Endothelial cell of umbilical vein (primary cell): ENCODE data around the gene CSRP2. TPM values are rescaled to one million over a fixed set of nuclear protein-coding genes. Genes with fewer than 3 reads are reported as not detected.

Source experiments
- BruUV-seq: library from RNA; stranded (reverse); fragments of 400-500 nt; replicated peaks from 2 replicates; lab custom pipeline; 2021; lab: Mats Ljungman, UMichigan
- CTCF ChIA-PET: fragments of 300-600, 350-600 bp; sonication (Branson Sonifier 250); formaldehyde crosslinking; loops from one replicate; lab custom pipeline; 2021; ENCODE audit warnings: antibody characterized with exemption, inconsistent platforms; lab: Charles Lee
- POLR2A ChIA-PET: fragments of 300-600, 350-600 bp; sonication (Branson Sonifier 250); formaldehyde crosslinking; loops from one replicate; lab custom pipeline; 2021; ENCODE audit warnings: antibody characterized with exemption, inconsistent platforms; lab: Charles Lee
- DNase-seq: peaks from one replicate; pipeline ENCODE4 v3.0.0-alpha.2; 2011; ENCODE audit warnings: low read depth, low spot score
- FAIRE-seq: peaks from 2 replicates; lab custom pipeline; 2011; peaks lifted over from hg19 to GRCh38; lab: Jason Lieb, UNC
- H2AFZ ChIP-seq: 2 replicates; pipeline ENCODE4 v1.6.0; 2012; ENCODE audit warnings: low read depth, low read length, control low read depth, inconsistent platforms
- H3K27ac ChIP-seq: 2 replicates; pipeline ENCODE4 v1.5.1; 2011; ENCODE audit warnings: low read depth, mild to moderate bottlenecking, control low read depth, low read length, moderate library complexity; ENCODE audit not compliant: insufficient read depth
- H3K27me3 ChIP-seq, 2 experiments: 2 replicates each; pipeline versions ENCODE4 v1.6.0 to v1.6.1; 2011; ENCODE audit warnings: low read length in 2 of 2, mixed read lengths in 1 of 2; ENCODE audit not compliant: control insufficient read depth in 2 of 2, insufficient read depth in 2 of 2
- H3K36me3 ChIP-seq, 2 experiments: 2 replicates in 1 of 2; 3 replicates in 1 of 2; pipeline ENCODE4 v1.5.1; 2011; ENCODE audit warnings: low read length in 2 of 2, mild to moderate bottlenecking in 1 of 2, moderate library complexity in 1 of 2; ENCODE audit not compliant: control insufficient read depth in 2 of 2, insufficient read depth in 2 of 2; ENCODE audit errors: extremely low read depth in 1 of 2
- H3K4me1 ChIP-seq: 3 replicates; pipeline ENCODE4 v1.5.1; 2011; ENCODE audit warnings: mild to moderate bottlenecking, low read length; ENCODE audit not compliant: control insufficient read depth, insufficient read depth; ENCODE audit errors: extremely low read depth
- H3K4me2 ChIP-seq: 2 replicates; pipeline ENCODE4 v1.6.1; 2011; ENCODE audit warnings: low read length, control low read depth, mixed read lengths; ENCODE audit not compliant: insufficient read depth
- H3K4me3 ChIP-seq, 3 experiments: fragments of 200-600 bp in 1 of 3; sonication (generic), shearing (Covaris generic) in 1 of 3; replicated peaks in 1 of 3; 2 replicates each; pipeline ENCODE4 v1.5.1; 2011 to 2016; ENCODE audit warnings: control low read depth in 3 of 3, low read length in 3 of 3, mild to moderate bottlenecking in 2 of 3, inconsistent platforms in 1 of 3, low read depth in 1 of 3, moderate library complexity in 1 of 3; ENCODE audit not compliant: insufficient read depth in 1 of 3
- H3K79me2 ChIP-seq: 2 replicates; pipeline ENCODE4 v1.6.0; 2012; ENCODE audit warnings: low read length, inconsistent platforms; ENCODE audit not compliant: control insufficient read depth, insufficient read depth
- H3K9ac ChIP-seq: replicated peaks from 2 replicates; pipeline ENCODE3; 2011; ENCODE audit warnings: low read length, control low read depth; ENCODE audit not compliant: insufficient read depth; ENCODE audit errors: extremely low read depth
- H3K9me1 ChIP-seq: replicated peaks from 3 replicates; pipeline ENCODE4 v1.6.0; 2011; ENCODE audit warnings: mild to moderate bottlenecking, low read length; ENCODE audit not compliant: control insufficient read depth, insufficient read depth; ENCODE audit errors: extremely low read depth
- H3K9me3 ChIP-seq: replicated peaks from 2 replicates; pipeline ENCODE4 v1.5.1; 2012; ENCODE audit warnings: low read length, inconsistent platforms; ENCODE audit not compliant: control insufficient read depth, insufficient read depth
- H4K20me1 ChIP-seq: replicated peaks from 2 replicates; pipeline ENCODE3; 2011; ENCODE audit warnings: mild to moderate bottlenecking, low read length; ENCODE audit not compliant: control insufficient read depth, insufficient read depth; ENCODE audit errors: extremely low read depth
- CTCF ChIP-seq, 2 donors: IDR thresholded peaks; 1 replicate in 1 of 2; 2 replicates in 1 of 2; pipeline ENCODE4 v1.5.1; 2011; ENCODE audit warnings: low read length in 2 of 2, mild to moderate bottlenecking in 2 of 2, moderate library complexity in 2 of 2, control low read depth in 1 of 2, inconsistent platforms in 1 of 2, low read depth in 1 of 2; ENCODE audit not compliant: insufficient read depth in 1 of 2; ENCODE audit errors: extremely low read depth in 1 of 2
- EZH2 ChIP-seq: IDR thresholded peaks from 2 replicates; pipeline ENCODE4 v1.6.1; 2012; ENCODE audit warnings: borderline replicate concordance, low read depth, mild to moderate bottlenecking, moderate library complexity, low read length, inconsistent platforms; ENCODE audit not compliant: severe bottlenecking
- FOS ChIP-seq: IDR thresholded peaks from 2 replicates; pipeline ENCODE4 v1.6.1; 2011; ENCODE audit warnings: mild to moderate bottlenecking, low read length, moderate library complexity, borderline replicate concordance; ENCODE audit not compliant: insufficient read depth
- GATA2 ChIP-seq: IDR thresholded peaks from 2 replicates; pipeline ENCODE4 v1.7.0; 2011; ENCODE audit warnings: low read depth, mild to moderate bottlenecking, moderate library complexity, mixed read lengths, low read length; ENCODE audit not compliant: insufficient read length, insufficient read depth
- JUN ChIP-seq: IDR thresholded peaks from 2 replicates; pipeline ENCODE4 v1.6.1; 2011; ENCODE audit warnings: borderline replicate concordance, low read depth; ENCODE audit not compliant: insufficient read length, insufficient read depth
- MAX ChIP-seq: IDR thresholded peaks from 2 replicates; pipeline ENCODE4 v1.6.1; 2011; ENCODE audit not compliant: insufficient read depth, insufficient read length
- POLR2A ChIP-seq: IDR thresholded peaks from 2 replicates; pipeline ENCODE4 v1.6.1; 2012; ENCODE audit warnings: low read depth, mild to moderate bottlenecking, control low read depth, low read length
- POLR2AphosphoS5 ChIP-seq: IDR thresholded peaks from 2 replicates; pipeline ENCODE4 v1.6.1; 2012; ENCODE audit warnings: low read depth, mild to moderate bottlenecking, control low read depth, low read length, moderate library complexity; ENCODE audit not compliant: insufficient read depth
- dilution Hi-C: fragments of 300-500 bp; cut with MboI; formaldehyde crosslinking; loops from one replicate; pipeline ENCODE4 v1.15.0; 2019; ENCODE audit warnings: low sequenced_read_pairs; ENCODE audit not compliant: extremely low pct_ligation_motif_present
- intact Hi-C: fragments of 100-400 bp; cut with micrococcal nuclease; formaldehyde crosslinking; loops from one replicate; pipeline ENCODE4 v1.10.0; 2022
- polyA plus RNA-seq, 4 experiments: library from polyadenylated mRNA; depleted of rRNA in 3 of 4; stranded (reverse) in 3 of 4; unstranded in 1 of 4; fragments of >200 nt; gene quantifications; 2 replicates each; pipeline versions ENCODE4 v1.2.1 to v1.2.3, GENCODE V29; 2011 to 2012; ENCODE audit warnings: missing spikeins in 1 of 4
- total RNA-seq: library from RNA; stranded (reverse); gene quantifications from 2 replicates; pipeline ENCODE4 v1.2.3, GENCODE V29; 2021

CSRP2 gene
- total and polyA plus RNA-seq, 2 donors (not counting 3 experiments of a cell fraction or from before 2014, with no cell fraction given) = 8.8 to 13.4 TPM

GRCh38 chr12:76899522-76899921 lies 20.7 kb upstream of the CSRP2 start:
- TF ChIP-seq GATA2 (no peak), POLR2AphosphoS5 (no peak), FOS (no peak), MAX (no peak), POLR2A (no peak), EZH2 (no peak), JUN (no peak), CTCF (IDR thresholded peaks at IDR 0.05; ENCODE audit: extremely low read depth in 1 of 2, insufficient read depth in 1 of 2, low read depth in 1 of 2, low read length in 2 of 2) (no peak)
- FAIRE-seq (no peak), DNase-seq (no peak)
- H3K27me3 ChIP-seq = no peaks in the 10 kb centered on the region
- ChIA-PET POLR2A (no interaction called here), CTCF (no interaction called here)
- H3K79me2 ChIP-seq = no peaks in the 10 kb centered on the region
- no peak overlapping the region for H3K27ac ChIP-seq
- no TSS peak for BruUV-seq
- H3K4me2 ChIP-seq = no peak overlapping the region
- no peak overlapping the region for H3K9ac ChIP-seq
- no peaks in the 10 kb centered on the region for H3K9me3 ChIP-seq
- no peak overlapping the region for H3K4me3 ChIP-seq
- no peaks in the 10 kb centered on the region for H3K4me1 ChIP-seq
- H3K9me1 ChIP-seq = no peaks in the 10 kb centered on the region
- dilution Hi-C loops (no loop called here), intact Hi-C loops (no loop called here)
- H2AFZ ChIP-seq = no peak overlapping the region
- H4K20me1 ChIP-seq = no peaks in the 10 kb centered on the region
- no peaks in the 10 kb centered on the region for H3K36me3 ChIP-seq
